Measurements from ENCODE around the gene ITGB1.
"Not testable (repeated sequence)": the region's sequence is repeated elsewhere in the genome, so short reads cannot be mapped to it uniquely, and the experiment has no call there.

- TF ChIP-seq CTCF (IDR thresholded peaks at IDR 0.05 in 8 of 11, conservative IDR thresholded peaks at IDR 0.05 in 3 of 11); POLR2AphosphoS5 (IDR thresholded peaks at IDR 0.05); POLR2A (IDR thresholded peaks at IDR 0.05): not testable (repeated sequence)
These were observed 34.3 kb upstream of the ITGB1 start for GRCh38 chr10:32992310-32992709.
